MM.1S (cell line): ENCODE data around the gene PRKG1.

Experiments
- EZH2 ChIP-seq: fragments of 300-600 bp; sonication (generic); optimal IDR thresholded peaks from 2 replicates; pipeline ENCODE3; 2017; ENCODE audit warnings: low read depth, mild to moderate bottlenecking, antibody characterized with exemption, low read length, mixed read lengths
- EZH2phosphoT487 ChIP-seq: fragments of 300-600 bp; sonication (generic); IDR thresholded peaks from 2 replicates; pipeline ENCODE4 v1.6.1; 2018; ENCODE audit warnings: antibody characterized with exemption, low read length
- TF ChIP-seq, protein P1 (sequence below): fragments of 300-600 bp; sonication (generic); IDR thresholded peaks from 2 replicates; pipeline ENCODE4 v1.5.1; 2016; ENCODE audit warnings: antibody characterized with exemption, low read length, mixed read lengths

DNA sequence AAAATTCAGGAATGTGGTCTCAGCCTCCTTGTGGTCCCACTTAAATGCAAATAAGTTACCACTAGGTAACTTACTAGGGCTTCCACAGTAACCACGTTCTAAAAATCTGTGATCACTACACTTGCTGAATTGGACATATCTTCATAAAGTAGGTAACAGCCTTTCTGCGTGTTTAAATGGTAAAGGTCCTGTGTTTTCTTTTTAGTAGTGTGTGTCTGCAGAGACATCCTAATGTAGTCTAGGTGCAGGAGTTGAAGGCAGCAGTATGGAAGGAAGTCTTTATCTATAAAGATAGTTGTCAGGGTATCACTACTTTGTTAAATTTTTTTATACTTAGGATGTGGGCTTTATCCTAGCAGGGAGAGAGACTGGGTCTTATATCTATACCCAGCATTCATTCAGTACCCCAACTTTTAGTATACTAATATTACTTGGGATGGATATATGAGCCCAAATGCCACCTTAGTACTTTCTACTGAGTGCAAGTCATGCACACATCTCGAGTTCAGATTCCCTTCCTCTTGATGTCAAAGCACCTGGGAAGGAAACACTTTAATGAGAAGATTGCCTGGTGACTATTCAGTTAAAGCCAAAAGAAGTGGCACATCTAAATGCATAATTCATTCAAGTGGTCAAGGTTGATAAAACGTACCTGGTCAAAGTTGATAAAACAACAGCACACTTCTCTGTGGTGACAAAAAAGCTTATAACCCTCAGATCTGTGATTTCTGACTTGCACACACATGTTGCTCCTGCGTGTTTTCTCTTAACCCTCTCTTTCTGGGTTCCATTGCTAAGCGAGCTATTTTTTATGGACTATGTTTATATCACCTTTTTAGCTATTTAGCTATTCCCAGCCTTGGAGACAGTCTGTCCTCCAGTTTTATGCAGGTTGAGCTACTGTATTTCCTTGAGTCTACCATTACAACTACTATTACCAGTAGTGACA is 958.7 kb downstream of the PRKG1 start:
- TF ChIP-seq EZH2 (no peak), EZH2phosphoT487 (no peak)
- TF ChIP-seq, protein P1, sequence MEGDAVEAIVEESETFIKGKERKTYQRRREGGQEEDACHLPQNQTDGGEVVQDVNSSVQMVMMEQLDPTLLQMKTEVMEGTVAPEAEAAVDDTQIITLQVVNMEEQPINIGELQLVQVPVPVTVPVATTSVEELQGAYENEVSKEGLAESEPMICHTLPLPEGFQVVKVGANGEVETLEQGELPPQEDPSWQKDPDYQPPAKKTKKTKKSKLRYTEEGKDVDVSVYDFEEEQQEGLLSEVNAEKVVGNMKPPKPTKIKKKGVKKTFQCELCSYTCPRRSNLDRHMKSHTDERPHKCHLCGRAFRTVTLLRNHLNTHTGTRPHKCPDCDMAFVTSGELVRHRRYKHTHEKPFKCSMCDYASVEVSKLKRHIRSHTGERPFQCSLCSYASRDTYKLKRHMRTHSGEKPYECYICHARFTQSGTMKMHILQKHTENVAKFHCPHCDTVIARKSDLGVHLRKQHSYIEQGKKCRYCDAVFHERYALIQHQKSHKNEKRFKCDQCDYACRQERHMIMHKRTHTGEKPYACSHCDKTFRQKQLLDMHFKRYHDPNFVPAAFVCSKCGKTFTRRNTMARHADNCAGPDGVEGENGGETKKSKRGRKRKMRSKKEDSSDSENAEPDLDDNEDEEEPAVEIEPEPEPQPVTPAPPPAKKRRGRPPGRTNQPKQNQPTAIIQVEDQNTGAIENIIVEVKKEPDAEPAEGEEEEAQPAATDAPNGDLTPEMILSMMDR: no peak
